Calu3 (cell line): ENCODE results near the gene SLC44A1. TPM values are rescaled to one million over a fixed set of nuclear protein-coding genes. Genes with fewer than 3 reads are reported as not detected.

Source experiments
- BruUV-seq: library from RNA; stranded (reverse); fragments of 400-500 nt; replicated peaks from 2 replicates; lab custom pipeline; 2021; lab: Mats Ljungman, UMichigan
- CTCF ChIA-PET: fragments of 300-600 bp; sonication (Branson Sonifier 250); formaldehyde crosslinking; loops from one replicate; lab custom pipeline; 2022; ENCODE audit warnings: antibody characterized with exemption; lab: Charles Lee
- DNase-seq: peaks from one replicate; pipeline ENCODE4 v3.0.0; 2022
- H3K27ac Mint-ChIP-seq: one replicate; pipeline ENCODE4 v1.8.0; 2022; ENCODE audit warnings: mixed read lengths; ENCODE audit not compliant: unreplicated experiment
- H3K27me3 Mint-ChIP-seq: one replicate; pipeline ENCODE4 v1.8.0; 2022; ENCODE audit warnings: mixed read lengths; ENCODE audit not compliant: unreplicated experiment
- H3K36me3 Mint-ChIP-seq: one replicate; pipeline ENCODE4 v1.8.0; 2022; ENCODE audit warnings: mild to moderate bottlenecking, moderate library complexity, mixed read lengths; ENCODE audit not compliant: insufficient read depth, unreplicated experiment
- H3K4me1 Mint-ChIP-seq: one replicate; pipeline ENCODE4 v1.8.0; 2022; ENCODE audit warnings: mild to moderate bottlenecking, low read depth, mixed read lengths; ENCODE audit not compliant: unreplicated experiment
- H3K4me3 Mint-ChIP-seq: one replicate; pipeline ENCODE4 v1.8.0; 2022; ENCODE audit warnings: mild to moderate bottlenecking, low read depth, moderate library complexity, mixed read lengths; ENCODE audit not compliant: unreplicated experiment
- H3K9me3 Mint-ChIP-seq: one replicate; pipeline ENCODE4 v1.8.0; 2022; ENCODE audit warnings: low read depth, mixed read lengths; ENCODE audit not compliant: unreplicated experiment
- CTCF ChIP-seq: fragments of 200-600 bp; IDR thresholded peaks from one replicate; pipeline ENCODE4 v1.8.0; 2022; ENCODE audit warnings: antibody characterized with exemption; ENCODE audit not compliant: unreplicated experiment
- intact Hi-C: fragments of 100-400 bp; cut with micrococcal nuclease; formaldehyde crosslinking; loops from one replicate; pipeline ENCODE4 v1.10.0; 2022; ENCODE audit not compliant: unreplicated experiment
- total RNA-seq: library from RNA; stranded (reverse); gene quantifications from 2 replicates; pipeline ENCODE4 v1.2.3, GENCODE V29; 2022

The SLC44A1 gene
- total RNA-seq, 1 experiment from 2014 or later = 41.2 TPM

DNA sequence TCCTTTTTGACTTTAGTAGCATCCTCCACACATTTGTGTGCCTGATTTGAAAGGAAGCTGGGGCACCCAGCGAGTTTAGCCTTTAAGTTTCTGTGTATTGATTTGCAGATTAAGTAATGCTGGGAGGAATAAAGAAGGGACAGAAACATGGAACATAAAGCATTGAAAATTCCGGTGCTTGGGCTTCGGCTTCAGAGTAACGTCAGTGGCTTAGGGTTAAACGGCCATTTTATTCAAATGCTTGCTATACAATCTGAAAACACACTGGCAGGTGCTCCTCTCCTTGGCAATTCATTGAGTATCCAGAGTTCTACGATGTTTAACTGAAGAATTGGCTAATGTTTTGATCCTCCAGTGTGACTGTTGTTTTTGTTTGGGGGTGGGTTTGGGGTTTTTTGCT lies 145.3 kb downstream of the SLC44A1 start:
- CTCF ChIA-PET = no interaction called here
- H3K9me3 Mint-ChIP-seq = no peaks in the 10 kb centered on the region
- H3K36me3 Mint-ChIP-seq = peaks cover 4% of the 10 kb centered on the region
- no TSS peak for BruUV-seq
- H3K4me3 Mint-ChIP-seq = no peak overlapping the region
- no peaks in the 10 kb centered on the region for H3K27me3 Mint-ChIP-seq
- DNase-seq = no peak
- intact Hi-C loops = no loop called here
- no peak for TF ChIP-seq CTCF
- no peak overlapping the region for H3K27ac Mint-ChIP-seq
- no peaks in the 10 kb centered on the region for H3K4me1 Mint-ChIP-seq

DNA sequence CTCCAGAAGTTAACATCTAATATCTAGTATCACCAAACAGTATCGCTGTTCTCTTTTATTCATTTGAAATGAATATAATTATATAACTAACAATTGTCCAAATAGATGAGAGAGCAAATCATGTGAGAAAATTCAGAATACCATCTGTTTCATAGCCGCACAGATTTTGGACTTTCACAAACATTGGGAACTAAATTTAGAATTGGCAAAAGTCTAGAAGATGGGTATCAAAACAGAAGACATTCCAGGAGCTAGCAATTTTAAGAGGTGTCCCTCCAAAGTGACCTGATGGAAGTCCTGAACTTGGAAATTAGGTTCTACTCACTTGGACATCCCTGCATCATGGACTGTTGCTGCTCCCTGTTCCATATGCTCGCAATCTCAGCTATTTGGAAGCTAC lies 146.4 kb downstream of the SLC44A1 start:
- H3K4me1 Mint-ChIP-seq = no peaks in the 10 kb centered on the region
- TF ChIP-seq CTCF = no peak
- no peak overlapping the region for H3K27ac Mint-ChIP-seq
- no peak overlapping the region for H3K4me3 Mint-ChIP-seq
- DNase-seq = no peak
- BruUV-seq = TSS peak; percentile 63
- no peaks in the 10 kb centered on the region for H3K27me3 Mint-ChIP-seq
- intact Hi-C loops = no loop called here
- no peaks in the 10 kb centered on the region for H3K9me3 Mint-ChIP-seq
- H3K36me3 Mint-ChIP-seq = peaks cover 4% of the 10 kb centered on the region
- CTCF ChIA-PET = interaction anchor here (0.6 kb wide), 1 partner anchor 203 kb away, joined by 3 read pairs; no protein-coding TSS in a partner anchor

DNA sequence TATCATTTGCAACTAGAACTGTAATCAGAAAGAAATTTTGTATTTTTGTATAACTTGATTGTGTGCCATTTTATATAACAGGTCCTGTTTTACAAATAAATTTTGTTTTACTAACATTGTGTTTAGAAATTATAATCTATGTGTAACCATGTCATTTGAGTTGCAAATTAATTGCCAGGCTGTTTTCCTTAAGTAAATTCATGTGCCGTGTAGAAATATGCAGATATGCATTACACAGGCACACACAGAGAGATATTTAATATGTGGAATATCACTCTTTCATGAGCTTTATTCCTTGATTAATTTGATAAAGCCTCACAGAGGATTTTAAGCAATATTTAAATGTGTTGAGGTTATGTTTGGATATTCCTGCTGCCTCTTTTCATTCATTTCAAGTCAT lies 146.8 kb downstream of the SLC44A1 start:
- CTCF ChIA-PET = interaction anchor here (0.6 kb wide), 1 partner anchor 203 kb away, joined by 3 read pairs; no protein-coding TSS in a partner anchor
- intact Hi-C loops = no loop called here
- no TSS peak for BruUV-seq

GRCh38 chr9:105392531-105392930 lies 148.1 kb downstream of the SLC44A1 start:
- DNase-seq = no peak
- no TSS peak for BruUV-seq
- Mint-ChIP-seq H3K36me3 (no peaks in the 10 kb centered on the region), H3K9me3 (no peaks in the 10 kb centered on the region), H3K4me1 (no peaks in the 10 kb centered on the region), H3K27ac (no peak overlapping the region), H3K27me3 (no peaks in the 10 kb centered on the region), H3K4me3 (no peak overlapping the region)
- CTCF ChIA-PET = no interaction called here
- intact Hi-C loops = no loop called here
- no peak for TF ChIP-seq CTCF

More for the DNA sequence above, 146.8 kb downstream of the SLC44A1 start:
- Mint-ChIP-seq H3K4me3 (no peak overlapping the region), H3K27ac (no peak overlapping the region), H3K4me1 (no peaks in the 10 kb centered on the region), H3K36me3 (peaks cover 2% of the 10 kb centered on the region), H3K9me3 (no peaks in the 10 kb centered on the region), H3K27me3 (no peaks in the 10 kb centered on the region)
- DNase-seq = no peak
- no peak for TF ChIP-seq CTCF
